Hepatocyte (in vitro differentiated cells): Measurements from ENCODE around the gene CCL18. TPM values are rescaled to one million over a fixed set of nuclear protein-coding genes. Genes with fewer than 3 reads are reported as not detected.

Experiments
- DNase-seq: peaks from one replicate; pipeline ENCODE4 v3.0.0-alpha.2; 2016; ENCODE audit warnings: low spot score
- H2AFZ ChIP-seq: fragments of 200-600 bp; sonication (generic); 2 replicates; pipeline ENCODE4 v1.6.0; 2016; ENCODE audit warnings: antibody characterized with exemption, mild to moderate bottlenecking
- H3K27ac ChIP-seq: fragments of 200-600 bp; sonication (generic); 2 replicates; pipeline ENCODE4 v1.5.1; 2016; ENCODE audit warnings: mild to moderate bottlenecking
- H3K27me3 ChIP-seq: fragments of 200-600 bp; sonication (generic); 2 replicates; pipeline ENCODE4 v1.6.1; 2016
- H3K36me3 ChIP-seq: fragments of 200-600 bp; sonication (generic); replicated peaks from 2 replicates; pipeline ENCODE4 v1.5.1; 2016; ENCODE audit warnings: low read depth; ENCODE audit not compliant: insufficient read depth
- H3K4me1 ChIP-seq: fragments of 200-600 bp; sonication (generic); 2 replicates; pipeline ENCODE4 v1.5.1; 2016; ENCODE audit warnings: mild to moderate bottlenecking, moderate library complexity; ENCODE audit not compliant: insufficient read depth
- H3K4me2 ChIP-seq: fragments of 200-600 bp; sonication (generic); 2 replicates; pipeline ENCODE4 v1.6.0; 2016
- H3K4me3 ChIP-seq: fragments of 200-600 bp; sonication (generic); 2 replicates; pipeline ENCODE4 v1.5.1; 2016; ENCODE audit warnings: mild to moderate bottlenecking
- H3K79me2 ChIP-seq: fragments of 200-600 bp; sonication (generic); 2 replicates; pipeline ENCODE4 v1.6.0; 2017; ENCODE audit warnings: mild to moderate bottlenecking
- H3K9me2 ChIP-seq: fragments of 200-600 bp; sonication (generic); replicated peaks from 2 replicates; pipeline ENCODE4 v1.6.0; 2017; ENCODE audit warnings: mild to moderate bottlenecking; ENCODE audit not compliant: insufficient read depth
- H3K9me3 ChIP-seq: fragments of 200-600 bp; sonication (generic); 2 replicates; pipeline ENCODE4 v1.5.1; 2016; ENCODE audit warnings: low read depth, mild to moderate bottlenecking
- H4K20me1 ChIP-seq: fragments of 200-600 bp; sonication (generic); 2 replicates; pipeline ENCODE4 v1.6.0; 2016; ENCODE audit warnings: mild to moderate bottlenecking; ENCODE audit not compliant: insufficient read depth, poor library complexity, severe bottlenecking
- EZH2 ChIP-seq: fragments of 200-600 bp; sonication (generic); IDR thresholded peaks from 2 replicates; pipeline ENCODE4 v1.6.1; 2016; ENCODE audit warnings: antibody characterized with exemption, mild to moderate bottlenecking, borderline replicate concordance
- EZH2phosphoT487 ChIP-seq: fragments of 200-600 bp; sonication (generic); IDR thresholded peaks from one replicate; pipeline ENCODE4 v1.6.1; 2018; ENCODE audit warnings: antibody characterized with exemption, mild to moderate bottlenecking, low read depth, moderate library complexity; ENCODE audit not compliant: unreplicated experiment, severe bottlenecking
- WGBS: methylation state at CpG from one replicate; pipeline ENCODE4 v1.1.6; 2016; ENCODE audit warnings: low lambda C conversion rate; ENCODE audit errors: missing lambda C conversion rate; 5-methylcytosine and 5-hydroxymethylcytosine counted together
- polyA plus RNA-seq: library from polyadenylated mRNA; unstranded; fragments of >200 nt; fragmentation: Nextera tagmentation; extraction: Ambion mirVana; gene quantifications from 2 replicates; pipeline ENCODE4 v1.2.1, GENCODE V29; 2016
- total RNA-seq: library from RNA; depleted of rRNA; stranded (reverse); fragments of >200 nt; gene quantifications from 2 replicates; pipeline ENCODE4 v1.2.3, GENCODE V29; 2014
- TF ChIP-seq, protein P1 (sequence below): fragments of 200-600 bp; sonication (generic); IDR thresholded peaks from 2 replicates; pipeline ENCODE4 v1.5.1; 2016; ENCODE audit warnings: antibody characterized with exemption, mild to moderate bottlenecking; ENCODE audit not compliant: poor library complexity

Gene CCL18
- total and polyA plus RNA-seq, 2 experiments from 2014 or later, result 3.6 to 10.2 TPM

DNA sequence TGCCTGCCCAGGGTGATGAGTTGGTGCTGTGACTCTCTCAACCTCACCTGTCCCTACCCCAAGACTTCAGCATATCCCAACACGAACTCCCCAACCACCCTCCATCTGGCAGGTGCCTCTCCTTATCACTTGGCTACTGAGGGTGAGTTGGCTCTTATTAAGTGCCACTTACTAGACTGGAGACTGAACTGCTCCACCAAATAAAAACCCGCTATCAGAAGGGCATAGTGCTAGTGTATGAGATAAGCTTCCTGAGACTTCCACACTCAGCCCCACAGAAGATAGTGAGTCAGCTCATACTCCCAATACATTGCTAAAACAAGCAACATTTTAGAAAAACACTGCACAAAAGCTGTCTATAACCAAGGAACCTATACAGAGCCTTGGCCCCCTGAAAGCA lies 16.0 kb upstream of the CCL18 start:
- DNase-seq, result no peak
- 77% methylated on average over 2 of the region's 2 CpGs for WGBS
- no peak overlapping the region for H3K27ac ChIP-seq
- H3K4me2 ChIP-seq, result no peak overlapping the region
- H4K20me1 ChIP-seq, result no peaks in the 10 kb centered on the region
- H3K79me2 ChIP-seq, result no peaks in the 10 kb centered on the region
- H3K4me3 ChIP-seq, result no peak overlapping the region
- TF ChIP-seq EZH2, result no peak
- TF ChIP-seq, protein P1, sequence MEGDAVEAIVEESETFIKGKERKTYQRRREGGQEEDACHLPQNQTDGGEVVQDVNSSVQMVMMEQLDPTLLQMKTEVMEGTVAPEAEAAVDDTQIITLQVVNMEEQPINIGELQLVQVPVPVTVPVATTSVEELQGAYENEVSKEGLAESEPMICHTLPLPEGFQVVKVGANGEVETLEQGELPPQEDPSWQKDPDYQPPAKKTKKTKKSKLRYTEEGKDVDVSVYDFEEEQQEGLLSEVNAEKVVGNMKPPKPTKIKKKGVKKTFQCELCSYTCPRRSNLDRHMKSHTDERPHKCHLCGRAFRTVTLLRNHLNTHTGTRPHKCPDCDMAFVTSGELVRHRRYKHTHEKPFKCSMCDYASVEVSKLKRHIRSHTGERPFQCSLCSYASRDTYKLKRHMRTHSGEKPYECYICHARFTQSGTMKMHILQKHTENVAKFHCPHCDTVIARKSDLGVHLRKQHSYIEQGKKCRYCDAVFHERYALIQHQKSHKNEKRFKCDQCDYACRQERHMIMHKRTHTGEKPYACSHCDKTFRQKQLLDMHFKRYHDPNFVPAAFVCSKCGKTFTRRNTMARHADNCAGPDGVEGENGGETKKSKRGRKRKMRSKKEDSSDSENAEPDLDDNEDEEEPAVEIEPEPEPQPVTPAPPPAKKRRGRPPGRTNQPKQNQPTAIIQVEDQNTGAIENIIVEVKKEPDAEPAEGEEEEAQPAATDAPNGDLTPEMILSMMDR, result no peak
- TF ChIP-seq EZH2phosphoT487, result no peak
- no peaks in the 10 kb centered on the region for H3K36me3 ChIP-seq
- H3K9me3 ChIP-seq, result no peaks in the 10 kb centered on the region
- no peaks in the 10 kb centered on the region for H3K4me1 ChIP-seq
- H3K9me2 ChIP-seq, result no peaks in the 10 kb centered on the region
- H2AFZ ChIP-seq, result no peak overlapping the region
- H3K27me3 ChIP-seq, result no peaks in the 10 kb centered on the region

DNA sequence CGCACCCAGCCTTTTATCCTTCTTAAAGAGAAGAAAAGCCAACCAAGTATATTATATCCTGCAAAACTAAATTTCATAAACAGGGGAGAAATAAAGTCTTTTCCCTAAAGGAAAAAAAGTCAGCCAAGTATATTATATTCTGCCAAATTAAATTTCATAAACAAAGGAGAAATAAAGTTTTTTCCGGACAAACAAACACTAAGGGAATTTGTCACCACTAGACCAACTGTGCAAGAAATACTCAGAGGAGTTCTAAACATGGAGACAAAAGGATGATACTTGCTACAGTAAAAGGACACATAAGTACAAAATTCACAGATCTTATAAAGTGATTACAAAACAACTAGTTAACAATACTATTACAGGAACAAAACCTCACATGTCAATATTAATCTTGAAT lies 14.4 kb upstream of the CCL18 start:
- 95% methylated on average over 2 of the region's 2 CpGs for WGBS

DNA sequence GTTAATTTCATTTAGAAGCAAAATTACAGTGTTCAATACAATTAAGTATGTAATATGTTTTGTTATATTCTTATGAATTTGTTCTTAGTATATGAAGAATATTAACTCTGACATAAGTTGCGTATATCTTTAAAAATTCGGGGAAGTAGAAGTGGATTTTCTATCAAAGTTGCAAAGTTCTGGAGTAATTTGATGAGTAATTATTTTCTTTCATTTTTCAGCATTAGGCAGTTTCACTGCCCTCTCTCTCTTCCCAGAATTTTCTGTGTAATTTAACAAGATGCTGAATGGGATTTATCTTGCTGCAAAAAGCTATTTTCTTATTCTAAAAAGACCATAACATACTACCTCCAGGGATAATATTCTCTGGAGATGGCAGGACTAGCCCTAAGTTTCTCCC lies 8.9 kb upstream of the CCL18 start:
- 90% methylated on average over 2 of the region's 2 CpGs for WGBS

More for the DNA sequence above, 14.4 kb upstream of the CCL18 start:
- DNase-seq, result no peak
- Histone ChIP-seq H2AFZ (no peak overlapping the region), H3K36me3 (no peaks in the 10 kb centered on the region), H4K20me1 (no peaks in the 10 kb centered on the region), H3K9me2 (no peaks in the 10 kb centered on the region), H3K4me3 (no peak overlapping the region), H3K79me2 (no peaks in the 10 kb centered on the region), H3K27me3 (no peaks in the 10 kb centered on the region), H3K9me3 (no peaks in the 10 kb centered on the region), H3K4me2 (no peak overlapping the region), H3K27ac (no peak overlapping the region), H3K4me1 (no peaks in the 10 kb centered on the region)
- TF ChIP-seq EZH2phosphoT487, result no peak

DNA sequence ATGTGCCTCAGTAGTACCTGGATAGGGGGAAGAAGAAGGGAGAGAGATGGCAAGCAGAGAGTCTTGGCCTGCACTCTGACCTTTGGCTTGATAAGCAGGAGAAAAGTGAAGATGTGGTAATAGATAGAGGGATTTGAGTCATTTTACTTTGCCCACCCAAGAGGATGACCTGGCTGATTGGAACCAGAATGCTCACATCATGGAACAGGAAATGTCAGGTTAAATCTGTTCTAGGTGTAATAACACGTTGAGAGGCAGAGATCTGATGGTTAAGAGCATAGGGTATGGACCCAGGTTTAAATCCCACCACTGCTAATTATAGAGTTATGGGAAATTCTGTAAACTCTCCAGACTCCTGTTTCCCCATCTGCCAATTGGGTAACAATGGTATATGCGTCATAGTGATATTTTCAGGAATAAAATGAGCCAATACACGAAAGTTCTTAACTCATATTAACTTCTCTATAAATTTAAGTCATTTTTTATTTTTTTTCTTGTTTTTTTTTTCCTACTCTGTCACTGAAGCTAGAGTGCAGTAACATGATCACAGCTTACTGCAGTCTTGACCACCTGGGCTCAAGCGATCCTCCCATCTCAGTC lies 8.1 kb upstream of the CCL18 start:
- 82% methylated on average over 4 of the region's 4 CpGs for WGBS
- H4K20me1 ChIP-seq, result no peaks in the 10 kb centered on the region
- DNase-seq, result no peak
- no peak overlapping the region for H2AFZ ChIP-seq
- no peak overlapping the region for H3K4me2 ChIP-seq
- H3K79me2 ChIP-seq, result no peaks in the 10 kb centered on the region
- no peaks in the 10 kb centered on the region for H3K27me3 ChIP-seq
- no peaks in the 10 kb centered on the region for H3K4me1 ChIP-seq
- H3K9me3 ChIP-seq, result no peaks in the 10 kb centered on the region
- no peak overlapping the region for H3K27ac ChIP-seq
- H3K9me2 ChIP-seq, result no peaks in the 10 kb centered on the region
- H3K4me3 ChIP-seq, result no peak overlapping the region
- H3K36me3 ChIP-seq, result no peaks in the 10 kb centered on the region
- TF ChIP-seq EZH2phosphoT487 (no peak), EZH2 (no peak)
- TF ChIP-seq, protein P1, result no peak

More for the DNA sequence above, 8.9 kb upstream of the CCL18 start:
- no peak overlapping the region for H3K4me3 ChIP-seq
- no peak overlapping the region for H3K4me2 ChIP-seq
- H3K27me3 ChIP-seq, result no peaks in the 10 kb centered on the region
- no peaks in the 10 kb centered on the region for H3K9me3 ChIP-seq
- H3K79me2 ChIP-seq, result no peaks in the 10 kb centered on the region
- no peak overlapping the region for H3K27ac ChIP-seq
- TF ChIP-seq EZH2phosphoT487 (no peak), EZH2 (no peak)
- TF ChIP-seq, protein P1, result no peak
- H3K36me3 ChIP-seq, result no peaks in the 10 kb centered on the region
- no peaks in the 10 kb centered on the region for H3K4me1 ChIP-seq
- no peak for DNase-seq
- no peaks in the 10 kb centered on the region for H3K9me2 ChIP-seq
- no peaks in the 10 kb centered on the region for H4K20me1 ChIP-seq
- no peak overlapping the region for H2AFZ ChIP-seq
